Vagina (tissue), 2 donors: ENCODE data around the gene DNAH8. TPM values are rescaled to one million over a fixed set of nuclear protein-coding genes. Genes with fewer than 3 reads are reported as not detected.

ENCODE experiments used
- DNase-seq, 2 donors: peaks; one replicate each; pipeline ENCODE4 v3.0.0-alpha.2; 2017; ENCODE audit errors: extremely low spot score in 2 of 2
- H3K27ac ChIP-seq: fragments of 200-600 bp; sonication (generic); one replicate; pipeline ENCODE4 v1.5.1; 2019
- H3K27me3 ChIP-seq: fragments of 200-600 bp; sonication (generic); one replicate; pipeline ENCODE4 v1.5.1; 2019
- H3K36me3 ChIP-seq, 2 donors: fragments of 200-600 bp; sonication (generic); one replicate each; pipeline ENCODE4 v1.5.1; 2017 to 2019
- H3K4me1 ChIP-seq: fragments of 200-600 bp; sonication (generic); one replicate; pipeline ENCODE4 v1.5.1; 2019
- H3K4me3 ChIP-seq, 2 donors: fragments of 200-600 bp; sonication (generic); 1 replicate in 1 of 2; 2 replicates in 1 of 2; pipeline ENCODE4 v1.5.1; 2016 to 2019
- H3K9me3 ChIP-seq: fragments of 200-600 bp; sonication (generic); one replicate; pipeline ENCODE4 v1.5.1; 2019
- CTCF ChIP-seq, 3 experiments: fragments of 450-650 bp in 2 of 3; fragments of 200-600 bp in 1 of 3; sonication (generic) in 1 of 3; IDR thresholded peaks; one replicate each; pipeline ENCODE4 v1.5.1; 2017 to 2019; ENCODE audit warnings: antibody characterized with exemption in 3 of 3, mild to moderate bottlenecking in 2 of 3, moderate library complexity in 2 of 3
- POLR2A ChIP-seq, 2 donors: fragments of 450-650 bp; IDR thresholded peaks; one replicate each; pipeline ENCODE4 v1.6.1; 2017; ENCODE audit warnings: antibody characterized with exemption in 2 of 2, mild to moderate bottlenecking in 2 of 2, moderate library complexity in 2 of 2
- POLR2AphosphoS5 ChIP-seq, 2 donors: sonication (generic); formaldehyde crosslinking; IDR thresholded peaks; one replicate each; pipeline ENCODE4 v1.9.0; 2017; ENCODE audit warnings: antibody characterized with exemption in 2 of 2, mild to moderate bottlenecking in 2 of 2, low read depth in 1 of 2; ENCODE audit not compliant: insufficient read depth in 1 of 2
- intact Hi-C: fragments of 100-400 bp; cut with DNase I; formaldehyde crosslinking; loops from one replicate; pipeline ENCODE4 v1.15.1; 2023
- total RNA-seq: library from RNA; depleted of rRNA; stranded (reverse); fragments of >200 nt; gene quantifications from one replicate; pipeline ENCODE4 v1.2.3, GENCODE V29; 2016

The DNAH8 gene
- total RNA-seq, 1 donor from 2014 or later, result not detected

DNA sequence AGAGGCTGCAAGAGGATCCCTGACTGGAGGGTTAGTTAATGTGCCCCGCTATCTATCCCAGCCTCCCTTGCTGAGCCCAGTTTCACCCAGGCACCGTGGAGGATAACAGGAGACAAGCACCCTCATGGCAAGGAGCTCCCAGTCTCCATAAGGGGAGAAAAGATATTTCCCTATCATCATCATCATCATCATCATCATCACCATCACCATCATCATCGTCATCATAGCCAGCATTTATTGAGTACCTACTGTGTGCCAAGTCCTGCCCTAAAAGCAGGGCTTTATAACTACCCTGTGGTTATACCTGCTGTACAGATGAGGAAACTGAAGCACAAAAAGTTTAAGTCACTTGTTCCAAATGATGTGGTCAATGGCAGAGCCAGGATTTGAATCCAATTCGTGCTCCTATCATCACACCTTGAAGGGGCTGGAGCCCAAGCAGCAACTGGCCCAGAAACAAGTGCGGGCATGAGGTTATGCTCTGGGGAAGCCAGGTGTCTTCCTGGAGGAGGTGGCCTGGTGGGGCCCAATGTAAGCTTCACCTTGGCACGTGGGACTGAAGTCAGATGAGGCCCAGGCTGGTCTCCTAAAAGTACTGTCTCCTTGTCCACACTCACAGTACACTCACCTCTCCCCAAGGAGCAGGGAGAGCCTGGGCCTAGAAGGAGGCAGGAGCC lies 343.5 kb downstream of the DNAH8 start:
- Histone ChIP-seq H3K4me1 (no peaks in the 10 kb centered on the region), H3K4me3 (no peak overlapping the region), H3K27me3 (no peaks in the 10 kb centered on the region), H3K27ac (no peak overlapping the region), H3K36me3 (no peaks in the 10 kb centered on the region), H3K9me3 (no peaks in the 10 kb centered on the region)
- no peak for DNase-seq
- intact Hi-C loops, result no loop called here
- TF ChIP-seq POLR2A (IDR thresholded peaks at IDR 0.05), result no peak
- no peak for TF ChIP-seq POLR2AphosphoS5 (IDR thresholded peaks at IDR 0.05; ENCODE audit: insufficient read depth in 1 of 2, low read depth in 1 of 2)
- TF ChIP-seq CTCF (IDR thresholded peaks at IDR 0.05), result no peak

DNA sequence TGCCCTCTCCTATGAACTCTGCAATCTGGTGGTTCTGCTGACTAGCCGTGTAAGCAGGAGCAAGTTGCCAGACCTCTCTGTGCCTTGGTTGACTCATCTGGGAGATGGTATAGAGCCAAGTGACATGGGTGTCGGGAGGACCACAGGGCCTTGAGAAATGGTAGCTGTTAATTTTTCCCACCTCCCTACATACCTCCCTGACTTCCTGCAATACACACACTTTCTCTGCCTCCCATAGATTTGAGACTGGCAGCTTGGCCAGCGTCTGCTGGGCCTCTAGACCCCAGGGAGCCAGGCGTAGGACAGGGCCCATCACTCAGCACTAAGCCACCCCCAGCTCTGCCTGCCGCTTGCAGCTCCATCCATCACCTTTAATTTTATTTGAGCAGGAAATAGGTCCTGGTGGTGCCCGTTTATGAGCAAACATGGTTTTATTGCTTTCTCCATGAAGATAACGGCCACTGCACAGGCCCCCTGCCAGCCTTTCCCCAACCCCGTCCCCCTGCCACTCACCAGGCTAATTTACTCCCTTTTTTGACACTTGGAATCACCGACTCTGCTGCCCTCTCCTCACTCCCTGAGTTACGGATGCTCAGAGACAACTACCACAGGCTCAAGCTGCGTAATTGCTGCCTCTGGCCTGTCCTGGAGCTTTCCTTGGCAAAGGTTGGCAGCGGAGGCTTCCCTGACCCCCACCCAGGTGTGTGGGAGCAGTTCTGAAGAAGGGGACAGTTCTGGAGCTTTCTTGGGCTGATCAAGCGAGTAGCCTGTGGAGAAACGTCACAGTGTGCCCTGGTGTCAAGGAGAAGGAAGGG lies 344.6 kb downstream of the DNAH8 start:
- intact Hi-C loops, result no loop called here
- no peak overlapping the region for H3K4me3 ChIP-seq
- no peaks in the 10 kb centered on the region for H3K4me1 ChIP-seq
- no peaks in the 10 kb centered on the region for H3K27me3 ChIP-seq
- no peaks in the 10 kb centered on the region for H3K36me3 ChIP-seq
- H3K27ac ChIP-seq, result no peak overlapping the region
- TF ChIP-seq CTCF (IDR thresholded peaks at IDR 0.05), result no peak
- TF ChIP-seq POLR2AphosphoS5 (IDR thresholded peaks at IDR 0.05; ENCODE audit: insufficient read depth in 1 of 2, low read depth in 1 of 2), result no peak
- TF ChIP-seq POLR2A (IDR thresholded peaks at IDR 0.05), result no peak
- no peaks in the 10 kb centered on the region for H3K9me3 ChIP-seq
- DNase-seq, result no peak

GRCh38 chr6:39060467-39061160 lies 345.5 kb downstream of the DNAH8 start:
- H3K4me1 ChIP-seq, result no peaks in the 10 kb centered on the region
- TF ChIP-seq CTCF (IDR thresholded peaks at IDR 0.05), result no peak
- TF ChIP-seq POLR2AphosphoS5 (IDR thresholded peaks at IDR 0.05; ENCODE audit: insufficient read depth in 1 of 2, low read depth in 1 of 2), result no peak
- no peak for TF ChIP-seq POLR2A (IDR thresholded peaks at IDR 0.05)
- H3K36me3 ChIP-seq, result no peaks in the 10 kb centered on the region
- H3K27me3 ChIP-seq, result no peaks in the 10 kb centered on the region
- intact Hi-C loops, result no loop called here
- no peak overlapping the region for H3K27ac ChIP-seq
- no peak overlapping the region for H3K4me3 ChIP-seq
- H3K9me3 ChIP-seq, result no peaks in the 10 kb centered on the region
- DNase-seq, result no peak

DNA sequence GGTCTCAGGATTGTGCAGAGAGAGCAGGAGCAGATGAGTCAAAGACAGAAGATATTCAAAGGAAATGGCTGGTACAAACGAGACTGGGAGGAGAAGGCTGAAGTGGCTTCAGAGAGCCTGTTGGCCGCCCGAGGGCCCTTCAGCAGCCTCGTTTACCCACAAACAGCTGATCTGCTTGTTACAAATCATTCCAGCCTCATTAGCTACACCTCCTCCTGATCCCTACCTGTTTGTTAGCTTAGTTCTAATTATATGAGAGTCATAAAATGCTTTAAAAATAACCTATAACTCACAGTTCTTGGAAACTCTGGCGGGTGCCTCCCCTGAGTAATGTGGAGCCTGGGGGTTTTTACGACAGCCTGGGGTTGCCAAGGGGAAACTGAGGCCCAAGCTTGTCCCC lies 346.1 kb downstream of the DNAH8 start:
- no peak overlapping the region for H3K27ac ChIP-seq
- intact Hi-C loops, result no loop called here
- H3K36me3 ChIP-seq, result no peaks in the 10 kb centered on the region
- no peaks in the 10 kb centered on the region for H3K4me1 ChIP-seq
- no peak for DNase-seq
- H3K4me3 ChIP-seq, result no peak overlapping the region
- no peaks in the 10 kb centered on the region for H3K9me3 ChIP-seq
- TF ChIP-seq POLR2A (IDR thresholded peaks at IDR 0.05) (no peak), CTCF (IDR thresholded peaks at IDR 0.05) (no peak), POLR2AphosphoS5 (IDR thresholded peaks at IDR 0.05; ENCODE audit: insufficient read depth in 1 of 2, low read depth in 1 of 2) (no peak)
- H3K27me3 ChIP-seq, result no peaks in the 10 kb centered on the region
